Activated CD4-positive, alpha-beta T cell treated with anti-CD3 and anti-CD28 coated beads, Interleukin-2, amount 10 ng/mL, durations not matched to agents 7 days and 5 days (primary cell): ENCODE measurements around the gene COL6A1. TPM values are rescaled to one million over a fixed set of nuclear protein-coding genes. Genes with fewer than 3 reads are reported as not detected.

Source experiments
- CTCF ChIA-PET: fragments of 350-600 bp; sonication (Branson Sonifier 250); formaldehyde crosslinking; loops from one replicate; lab custom pipeline; 2021; ENCODE audit warnings: antibody characterized with exemption; lab: Charles Lee
- POLR2A ChIA-PET: fragments of 350-600 bp; sonication (Branson Sonifier 250); formaldehyde crosslinking; loops from one replicate; lab custom pipeline; 2021; ENCODE audit warnings: antibody characterized with exemption; lab: Charles Lee
- DNase-seq: peaks from one replicate; pipeline ENCODE4 v3.0.0-alpha.2; 2020
- H3K27ac Mint-ChIP-seq: one replicate; pipeline ENCODE4 v1.8.0; 2021; ENCODE audit warnings: mild to moderate bottlenecking, moderate library complexity, mixed read lengths
- H3K27me3 Mint-ChIP-seq: one replicate; pipeline ENCODE4 v1.8.0; 2021; ENCODE audit warnings: mixed read lengths
- H3K36me3 Mint-ChIP-seq: one replicate; pipeline ENCODE4 v1.8.0; 2021; ENCODE audit warnings: low read depth, mixed read lengths
- H3K4me1 Mint-ChIP-seq: one replicate; pipeline ENCODE4 v1.8.0; 2021; ENCODE audit warnings: mixed read lengths
- H3K4me3 Mint-ChIP-seq: one replicate; pipeline ENCODE4 v1.8.0; 2021; ENCODE audit warnings: mild to moderate bottlenecking, moderate library complexity, mixed read lengths
- H3K9me3 Mint-ChIP-seq: one replicate; pipeline ENCODE4 v1.8.0; 2021; ENCODE audit warnings: mixed read lengths
- total RNA-seq, 2 experiments: library from RNA; stranded (reverse); gene quantifications; one replicate each; pipeline ENCODE4 v1.2.3, GENCODE V29; 2021

COL6A1 gene
- total RNA-seq, 2 experiments from 2014 or later, result 0.27 to 0.40 TPM

- POLR2A ChIA-PET, result no interaction called here
Measured at GRCh38 chr21:45941717-45942546, 39.6 kb upstream of the COL6A1 start.

DNA sequence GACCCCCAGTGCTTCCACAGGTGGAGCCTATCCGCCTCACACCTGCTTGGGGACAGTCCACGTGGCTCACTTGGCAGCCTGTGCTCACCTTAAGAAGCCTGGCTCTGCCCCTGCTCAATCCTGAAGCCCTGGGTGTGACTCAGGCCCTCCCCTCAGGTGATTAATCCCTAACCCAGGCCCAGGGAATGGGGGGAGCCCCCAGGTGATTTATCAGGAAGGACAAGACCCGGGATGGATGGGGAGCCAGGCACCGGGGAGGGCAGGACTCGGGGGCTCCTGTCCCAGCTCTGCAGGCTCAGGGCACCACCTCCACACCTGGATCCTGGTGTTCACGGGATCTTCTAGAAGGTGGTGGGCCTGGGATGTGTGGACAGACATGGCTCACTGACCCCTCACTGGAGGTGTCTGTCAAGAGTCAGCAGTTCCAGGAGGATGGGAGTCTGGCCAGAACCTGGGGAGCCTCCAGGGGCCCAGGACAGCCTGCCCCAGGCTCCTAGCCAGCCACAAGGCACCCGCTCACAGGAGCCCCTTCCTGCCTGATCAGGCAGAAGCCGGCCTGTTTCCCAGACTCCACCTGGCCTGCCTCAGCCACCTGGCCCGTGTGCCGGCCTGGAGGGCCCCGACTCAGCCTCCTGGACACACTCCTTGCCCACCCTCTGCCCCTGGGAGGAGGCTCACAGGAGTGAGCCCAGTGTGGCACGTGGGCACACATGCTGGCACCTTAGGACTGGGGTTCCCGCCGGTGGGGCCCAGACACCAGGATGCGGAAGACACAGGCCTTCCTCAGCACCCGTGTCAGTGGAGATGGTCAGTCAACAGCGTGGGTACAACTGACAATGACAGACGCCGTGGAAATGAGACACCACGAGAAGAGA is 38.6 kb upstream of the COL6A1 start:
- Mint-ChIP-seq H3K27ac (no peak overlapping the region), H3K27me3 (no peaks in the 10 kb centered on the region), H3K36me3 (no peaks in the 10 kb centered on the region), H3K4me1 (no peaks in the 10 kb centered on the region), H3K9me3 (no peaks in the 10 kb centered on the region), H3K4me3 (no peak overlapping the region)
- POLR2A ChIA-PET, result no interaction called here
- CTCF ChIA-PET, result no interaction called here
- no peak for DNase-seq

More at GRCh38 chr21:45941717-45942546, 39.6 kb upstream of the COL6A1 start:
- Mint-ChIP-seq H3K9me3 (no peaks in the 10 kb centered on the region), H3K4me3 (no peak overlapping the region), H3K36me3 (no peaks in the 10 kb centered on the region), H3K27ac (no peak overlapping the region), H3K27me3 (no peaks in the 10 kb centered on the region), H3K4me1 (no peaks in the 10 kb centered on the region)
- CTCF ChIA-PET, result no interaction called here
- DNase-seq, result no peak

DNA sequence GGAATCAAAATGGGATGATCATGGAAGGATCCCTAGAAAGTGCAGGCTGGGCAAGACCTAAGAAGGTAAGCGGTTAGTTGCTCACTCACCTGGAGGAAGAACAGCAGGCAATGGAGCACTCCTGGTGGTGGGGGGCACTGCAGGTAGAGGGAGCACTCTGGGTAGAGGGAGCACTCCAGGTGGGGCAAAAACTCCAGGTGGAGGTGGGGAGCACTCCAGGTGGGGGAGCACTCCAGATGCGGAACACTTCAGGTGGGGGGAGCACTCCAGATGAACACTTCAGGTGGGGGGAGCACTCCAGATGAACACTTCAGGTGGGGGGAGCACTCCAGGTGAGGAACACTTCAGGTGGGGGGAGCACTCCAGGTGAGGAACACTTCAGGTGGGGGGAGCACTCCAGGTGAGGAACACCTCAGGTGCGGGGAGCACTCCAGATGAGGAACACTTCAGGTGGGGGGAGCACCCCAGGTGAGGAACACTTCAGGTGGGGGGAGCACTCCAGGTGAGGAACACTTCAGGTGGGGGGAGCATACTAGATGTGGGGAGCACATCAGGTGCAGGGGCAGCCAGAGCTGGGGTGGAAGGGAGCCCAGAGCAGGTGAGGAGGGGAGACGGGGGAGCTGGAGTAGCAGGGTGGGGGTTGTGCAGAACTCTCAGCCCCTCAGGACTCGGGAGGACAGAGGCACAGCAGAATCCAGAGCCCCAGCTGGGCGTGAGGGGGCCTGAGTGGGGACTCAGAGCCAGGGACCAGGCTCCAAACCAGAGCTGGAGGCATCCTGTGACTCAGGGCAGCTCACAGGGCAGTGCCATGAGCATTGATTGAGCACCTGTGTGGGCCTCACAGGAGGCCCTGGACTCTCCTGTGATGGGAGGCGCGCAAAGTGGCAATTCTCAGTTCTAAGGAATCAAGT is 37.7 kb upstream of the COL6A1 start:
- H3K4me3 Mint-ChIP-seq, result no peak overlapping the region
- no peaks in the 10 kb centered on the region for H3K27me3 Mint-ChIP-seq
- no peaks in the 10 kb centered on the region for H3K36me3 Mint-ChIP-seq
- H3K4me1 Mint-ChIP-seq, result no peaks in the 10 kb centered on the region
- POLR2A ChIA-PET, result no interaction called here
- H3K9me3 Mint-ChIP-seq, result no peaks in the 10 kb centered on the region
- CTCF ChIA-PET, result no interaction called here
- no peak for DNase-seq
- H3K27ac Mint-ChIP-seq, result no peak overlapping the region

DNA sequence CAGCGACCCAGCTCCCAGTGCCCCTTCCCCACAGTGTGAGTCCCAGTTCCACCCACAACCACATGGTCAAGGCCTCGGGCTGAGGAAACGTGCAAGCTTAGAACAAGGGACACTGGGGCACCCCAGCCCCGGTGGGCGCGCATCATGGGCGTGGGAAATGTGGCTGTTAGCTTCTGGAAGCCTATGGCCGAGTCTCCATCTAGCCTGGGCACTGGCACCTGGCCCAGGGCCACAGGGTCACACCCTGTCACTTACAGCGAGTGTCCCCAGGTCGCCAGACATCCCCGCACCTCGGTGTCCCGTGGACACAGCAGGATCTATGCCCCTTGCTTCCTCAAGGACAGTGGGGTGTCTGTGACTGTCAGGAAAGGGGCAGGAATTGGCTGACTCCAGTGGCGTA is 37.0 kb upstream of the COL6A1 start:
- H3K27me3 Mint-ChIP-seq, result no peaks in the 10 kb centered on the region
- no peak for DNase-seq
- no peak overlapping the region for H3K4me3 Mint-ChIP-seq
- CTCF ChIA-PET, result no interaction called here
- POLR2A ChIA-PET, result no interaction called here
- H3K27ac Mint-ChIP-seq, result no peak overlapping the region
- no peaks in the 10 kb centered on the region for H3K9me3 Mint-ChIP-seq
- no peaks in the 10 kb centered on the region for H3K36me3 Mint-ChIP-seq
- no peaks in the 10 kb centered on the region for H3K4me1 Mint-ChIP-seq

GRCh38 chr21:45945066-45945867 is 36.3 kb upstream of the COL6A1 start:
- no peaks in the 10 kb centered on the region for H3K9me3 Mint-ChIP-seq
- ChIA-PET CTCF (no interaction called here), POLR2A (no interaction called here)
- H3K27me3 Mint-ChIP-seq, result no peaks in the 10 kb centered on the region
- H3K36me3 Mint-ChIP-seq, result no peaks in the 10 kb centered on the region
- H3K4me1 Mint-ChIP-seq, result no peaks in the 10 kb centered on the region
- no peak overlapping the region for H3K4me3 Mint-ChIP-seq
- no peak for DNase-seq
- H3K27ac Mint-ChIP-seq, result no peak overlapping the region

- ChIA-PET CTCF (no interaction called here), POLR2A (no interaction called here)
- H3K27ac Mint-ChIP-seq, result no peak overlapping the region
- no peaks in the 10 kb centered on the region for H3K4me1 Mint-ChIP-seq
- no peak for DNase-seq
- no peak overlapping the region for H3K4me3 Mint-ChIP-seq
- no peaks in the 10 kb centered on the region for H3K27me3 Mint-ChIP-seq
- no peaks in the 10 kb centered on the region for H3K9me3 Mint-ChIP-seq
- no peaks in the 10 kb centered on the region for H3K36me3 Mint-ChIP-seq
Measured at GRCh38 chr21:45945868-45946210, 35.7 kb upstream of the COL6A1 start.

GRCh38 chr21:45947296-45947695 is 34.3 kb upstream of the COL6A1 start:
- no peaks in the 10 kb centered on the region for H3K27me3 Mint-ChIP-seq
- H3K4me3 Mint-ChIP-seq, result no peak overlapping the region
- H3K36me3 Mint-ChIP-seq, result no peaks in the 10 kb centered on the region
- DNase-seq, result no peak
- no peak overlapping the region for H3K27ac Mint-ChIP-seq
- H3K9me3 Mint-ChIP-seq, result no peaks in the 10 kb centered on the region
- no peaks in the 10 kb centered on the region for H3K4me1 Mint-ChIP-seq
- CTCF ChIA-PET, result no interaction called here
- POLR2A ChIA-PET, result no interaction called here

GRCh38 chr21:45947716-45948255 is 33.8 kb upstream of the COL6A1 start:
- Mint-ChIP-seq H3K9me3 (peaks cover 2% of the 10 kb centered on the region), H3K27ac (no peak overlapping the region), H3K36me3 (no peaks in the 10 kb centered on the region), H3K27me3 (no peaks in the 10 kb centered on the region), H3K4me1 (no peaks in the 10 kb centered on the region), H3K4me3 (no peak overlapping the region)
- ChIA-PET POLR2A (no interaction called here), CTCF (no interaction called here)
- no peak for DNase-seq

- Mint-ChIP-seq H3K9me3 (peaks cover 3% of the 10 kb centered on the region), H3K4me3 (no peak overlapping the region), H3K27me3 (peaks cover under 1% of the 10 kb centered on the region), H3K36me3 (no peaks in the 10 kb centered on the region), H3K4me1 (no peaks in the 10 kb centered on the region), H3K27ac (peak overlapping the region; percentile 52)
- ChIA-PET CTCF (no interaction called here), POLR2A (no interaction called here)
- DNase-seq, result no peak
Measured at GRCh38 chr21:45948576-45949141, 32.9 kb upstream of the COL6A1 start.

GRCh38 chr21:45949928-45950739 is 31.4 kb upstream of the COL6A1 start:
- H3K9me3 Mint-ChIP-seq, result peaks cover 3% of the 10 kb centered on the region
- CTCF ChIA-PET, result interaction anchor here (0.8 kb wide), 1 partner anchor 9 kb away, joined by 3 read pairs; no protein-coding TSS in a partner anchor

More at GRCh38 chr21:45949928-45950739, 31.4 kb upstream of the COL6A1 start:
- H3K27ac Mint-ChIP-seq, result no peak overlapping the region
- H3K4me1 Mint-ChIP-seq, result no peaks in the 10 kb centered on the region
- H3K27me3 Mint-ChIP-seq, result peaks cover 12% of the 10 kb centered on the region
- POLR2A ChIA-PET, result no interaction called here
- no peak overlapping the region for H3K4me3 Mint-ChIP-seq
- DNase-seq, result no peak
- H3K36me3 Mint-ChIP-seq, result no peaks in the 10 kb centered on the region
